ENCODE results near the gene L3MBTL4. TPM values are rescaled to one million over a fixed set of nuclear protein-coding genes. Genes with fewer than 3 reads are reported as not detected.

L3MBTL4 gene
- total RNA-seq, 2 experiments from 2014 or later = not detected

- H3K27ac ChIP-seq (ENCODE audit: low read depth, low read length, poor library complexity, severe bottlenecking) = no peak overlapping the region
- H3K4me1 ChIP-seq (ENCODE audit: insufficient read depth, low read length, poor library complexity, severe bottlenecking) = no peaks in the 10 kb centered on the region
- DNase-seq (ENCODE audit: low spot score) = no peak
- intact Hi-C loops (cut with micrococcal nuclease; ENCODE audit: unreplicated experiment) = no loop called here
- no peaks in the 10 kb centered on the region for H3K79me2 ChIP-seq (ENCODE audit: insufficient read depth, low read depth, low read length)
- no peaks in the 10 kb centered on the region for H3K36me3 ChIP-seq (ENCODE audit: insufficient read depth, low read length)
- H4K20me1 ChIP-seq (ENCODE audit: insufficient read depth, low read length) = no peaks in the 10 kb centered on the region
- H3K9me2 ChIP-seq (ENCODE audit: insufficient read depth, low read length) = no peaks in the 10 kb centered on the region
- TF ChIP-seq, protein P1, sequence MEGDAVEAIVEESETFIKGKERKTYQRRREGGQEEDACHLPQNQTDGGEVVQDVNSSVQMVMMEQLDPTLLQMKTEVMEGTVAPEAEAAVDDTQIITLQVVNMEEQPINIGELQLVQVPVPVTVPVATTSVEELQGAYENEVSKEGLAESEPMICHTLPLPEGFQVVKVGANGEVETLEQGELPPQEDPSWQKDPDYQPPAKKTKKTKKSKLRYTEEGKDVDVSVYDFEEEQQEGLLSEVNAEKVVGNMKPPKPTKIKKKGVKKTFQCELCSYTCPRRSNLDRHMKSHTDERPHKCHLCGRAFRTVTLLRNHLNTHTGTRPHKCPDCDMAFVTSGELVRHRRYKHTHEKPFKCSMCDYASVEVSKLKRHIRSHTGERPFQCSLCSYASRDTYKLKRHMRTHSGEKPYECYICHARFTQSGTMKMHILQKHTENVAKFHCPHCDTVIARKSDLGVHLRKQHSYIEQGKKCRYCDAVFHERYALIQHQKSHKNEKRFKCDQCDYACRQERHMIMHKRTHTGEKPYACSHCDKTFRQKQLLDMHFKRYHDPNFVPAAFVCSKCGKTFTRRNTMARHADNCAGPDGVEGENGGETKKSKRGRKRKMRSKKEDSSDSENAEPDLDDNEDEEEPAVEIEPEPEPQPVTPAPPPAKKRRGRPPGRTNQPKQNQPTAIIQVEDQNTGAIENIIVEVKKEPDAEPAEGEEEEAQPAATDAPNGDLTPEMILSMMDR (conservative IDR thresholded peaks at IDR 0.05; ENCODE audit: low read length) = no peak
- TF ChIP-seq EZH2phosphoT487 (IDR thresholded peaks at IDR 0.05; ENCODE audit: borderline replicate concordance, low read depth, low read length) = no peak
- H3K4me2 ChIP-seq (ENCODE audit: low read length) = no peak overlapping the region
- POLR2A ChIA-PET = interaction anchor here (0.6 to 0.7 kb wide), 2 partner anchors 531 to 647 kb away, joined by 3 read pairs; no protein-coding TSS in a partner anchor
- CTCF ChIA-PET (ENCODE audit: unreplicated experiment) = no interaction called here
- H3K9me3 ChIP-seq (ENCODE audit: low read length) = no peaks in the 10 kb centered on the region
- H2AFZ ChIP-seq (ENCODE audit: low read length) = no peak overlapping the region
- no peak overlapping the region for H3K4me3 ChIP-seq (ENCODE audit: low read depth, low read length, poor library complexity, severe bottlenecking)
- BruUV-seq (replicated peaks) = no TSS peak
Observed at GRCh38 chr18:6330786-6331185, 83.9 kb downstream of the L3MBTL4 start.

DNA sequence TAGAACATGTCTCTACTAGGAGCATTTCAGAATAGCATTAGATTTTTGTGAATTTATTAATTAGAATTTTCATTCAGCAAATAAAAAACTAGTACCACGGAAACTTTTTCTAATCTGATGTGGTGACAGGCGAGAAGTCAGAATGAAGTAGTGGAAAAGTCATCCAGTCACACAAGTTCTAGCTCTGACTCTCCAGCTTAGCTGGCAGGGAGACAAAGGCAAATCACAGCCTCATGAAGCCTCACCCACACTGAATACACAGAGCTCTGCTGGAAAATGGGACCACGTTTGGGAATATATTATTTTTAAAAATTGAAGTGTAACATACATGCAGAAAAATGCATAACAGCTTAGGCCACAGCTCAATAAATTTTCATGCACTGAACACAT, 86.1 kb downstream of the L3MBTL4 start:
- intact Hi-C loops (cut with micrococcal nuclease; ENCODE audit: unreplicated experiment) = no loop called here
- Histone ChIP-seq H3K9me3 (ENCODE audit: low read length) (no peaks in the 10 kb centered on the region; the same call in 1 of the 2 replicates), H3K36me3 (ENCODE audit: insufficient read depth, low read length) (no peaks in the 10 kb centered on the region), H3K79me2 (ENCODE audit: insufficient read depth, low read depth, low read length) (no peaks in the 10 kb centered on the region), H3K4me3 (ENCODE audit: low read depth, low read length, poor library complexity, severe bottlenecking) (no peak overlapping the region), H3K27ac (ENCODE audit: low read depth, low read length, poor library complexity, severe bottlenecking) (no peak overlapping the region), H3K9me2 (ENCODE audit: insufficient read depth, low read length) (no peaks in the 10 kb centered on the region), H3K4me1 (ENCODE audit: insufficient read depth, low read length, poor library complexity, severe bottlenecking) (no peaks in the 10 kb centered on the region), H3K4me2 (ENCODE audit: low read length) (no peak overlapping the region), H4K20me1 (ENCODE audit: insufficient read depth, low read length) (no peaks in the 10 kb centered on the region), H2AFZ (ENCODE audit: low read length) (no peak overlapping the region)
- POLR2A ChIA-PET = no interaction called here
- no TSS peak for BruUV-seq (replicated peaks)
- CTCF ChIA-PET (ENCODE audit: unreplicated experiment) = no interaction called here
- no peak for DNase-seq (ENCODE audit: low spot score)
- TF ChIP-seq EZH2phosphoT487 (IDR thresholded peaks at IDR 0.05; ENCODE audit: borderline replicate concordance, low read depth, low read length) = no peak
- TF ChIP-seq, protein P1 (conservative IDR thresholded peaks at IDR 0.05; ENCODE audit: low read length) = no peak

GRCh38 chr18:6327895-6328620, 86.7 kb downstream of the L3MBTL4 start:
- CTCF ChIA-PET (ENCODE audit: unreplicated experiment) = no interaction called here
- H3K4me3 ChIP-seq (ENCODE audit: low read depth, low read length, poor library complexity, severe bottlenecking) = no peak overlapping the region
- no peak for DNase-seq (ENCODE audit: low spot score)
- no peak overlapping the region for H3K27ac ChIP-seq (ENCODE audit: low read depth, low read length, poor library complexity, severe bottlenecking)
- H3K79me2 ChIP-seq (ENCODE audit: insufficient read depth, low read depth, low read length) = no peaks in the 10 kb centered on the region
- TF ChIP-seq, protein P1 (conservative IDR thresholded peaks at IDR 0.05; ENCODE audit: low read length) = no peak
- no peak for TF ChIP-seq EZH2phosphoT487 (IDR thresholded peaks at IDR 0.05; ENCODE audit: borderline replicate concordance, low read depth, low read length)
- intact Hi-C loops (cut with micrococcal nuclease; ENCODE audit: unreplicated experiment) = no loop called here
- BruUV-seq (replicated peaks) = no TSS peak
- no peak overlapping the region for H3K4me2 ChIP-seq (ENCODE audit: low read length)
- no peaks in the 10 kb centered on the region for H3K4me1 ChIP-seq (ENCODE audit: insufficient read depth, low read length, poor library complexity, severe bottlenecking)
- H3K9me3 ChIP-seq (ENCODE audit: low read length) = no peaks in the 10 kb centered on the region; the same call in 1 of the 2 replicates
- H3K9me2 ChIP-seq (ENCODE audit: insufficient read depth, low read length) = no peaks in the 10 kb centered on the region
- no peaks in the 10 kb centered on the region for H4K20me1 ChIP-seq (ENCODE audit: insufficient read depth, low read length)
- H2AFZ ChIP-seq (ENCODE audit: low read length) = no peak overlapping the region
- no peaks in the 10 kb centered on the region for H3K36me3 ChIP-seq (ENCODE audit: insufficient read depth, low read length)
- POLR2A ChIA-PET = interaction anchor here (0.6 kb wide), 1 partner anchor 17 kb away, joined by 4 read pairs; no protein-coding TSS in a partner anchor
